GM19455 (cell line): ENCODE results near the gene CENPW.

Experiments used
- ATAC-seq: cut with Tn5 transposase; IDR thresholded peaks from one replicate; pipeline ENCODE4 v1.9.1; 2021; ENCODE audit not compliant: unreplicated experiment

The CENPW gene

DNA sequence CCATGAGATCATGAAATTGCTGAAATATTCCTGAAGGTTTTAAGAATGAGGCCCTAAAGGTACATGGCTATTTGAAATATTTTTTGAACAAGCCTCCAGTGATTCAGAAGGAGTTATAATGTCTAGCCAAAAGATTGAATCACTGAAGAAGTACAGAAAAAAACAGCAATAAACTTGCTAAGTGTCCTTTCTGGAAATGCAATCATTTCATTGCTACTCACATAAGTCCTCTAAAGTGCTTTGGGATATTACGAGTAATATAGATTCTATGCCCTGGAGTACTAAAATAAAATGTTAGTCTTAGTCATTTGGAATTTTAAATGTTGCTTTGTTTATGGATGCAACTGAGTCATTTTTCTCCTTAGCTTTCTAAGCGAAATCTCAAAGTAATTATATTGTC is 32.7 kb downstream of the CENPW start:
- no peak for ATAC-seq

DNA sequence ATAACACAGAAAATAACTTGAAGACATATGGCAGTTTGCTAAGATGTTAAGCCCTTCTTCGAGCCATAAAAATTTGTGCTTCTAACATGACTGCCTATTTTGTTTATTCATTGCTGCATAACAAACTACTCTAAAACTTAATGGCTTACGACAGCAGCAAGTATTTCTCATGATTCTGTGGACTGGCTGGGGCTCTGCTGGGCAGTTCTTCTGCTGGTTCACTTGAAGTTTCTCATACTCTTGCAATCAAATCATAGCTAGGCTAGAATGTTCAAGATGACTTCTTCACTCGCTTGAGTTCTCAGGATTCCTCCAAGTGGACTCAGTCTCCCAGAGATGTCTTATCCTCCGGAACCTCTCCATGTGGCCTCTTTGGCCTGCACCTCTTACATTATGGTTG is 33.4 kb downstream of the CENPW start:
- no peak for ATAC-seq

DNA sequence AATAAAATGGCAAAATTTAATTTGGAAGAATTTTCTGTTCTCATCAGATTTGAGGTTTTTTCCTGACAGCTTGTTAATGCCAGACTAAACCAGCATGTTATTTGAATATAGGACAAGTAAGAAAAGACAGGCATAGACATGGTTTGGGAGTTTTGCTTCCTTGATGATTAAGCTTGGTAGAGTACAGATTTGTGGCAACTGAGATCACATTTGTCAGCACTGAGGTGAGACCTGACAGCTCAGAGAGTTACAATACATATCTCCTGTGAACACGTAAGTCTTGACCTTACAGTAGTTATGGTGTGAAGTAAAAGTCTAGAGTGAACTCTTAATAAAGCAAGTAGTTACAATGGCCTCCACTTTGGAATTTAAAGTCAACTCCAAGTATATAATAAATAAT is 34.5 kb downstream of the CENPW start:
- ATAC-seq: no peak

DNA sequence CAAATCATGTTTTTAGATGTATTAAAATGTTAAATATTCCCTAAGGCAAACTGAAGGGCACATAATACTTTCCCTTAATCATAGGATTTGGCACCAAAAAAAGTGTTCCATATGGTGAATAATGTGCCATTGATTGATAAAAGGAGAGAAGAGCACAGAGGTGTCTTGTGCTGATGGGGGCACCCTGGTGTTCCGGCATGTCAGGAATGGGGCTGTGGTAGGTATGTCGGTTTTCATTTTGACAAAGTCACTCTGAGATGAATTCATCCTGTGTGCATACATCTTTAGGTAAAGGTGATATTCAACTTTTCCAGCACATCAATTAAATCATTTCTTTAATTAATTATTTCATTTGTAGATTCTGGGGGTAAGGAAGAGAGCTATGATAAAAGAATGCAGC is 36.8 kb downstream of the CENPW start:
- ATAC-seq: no peak

DNA sequence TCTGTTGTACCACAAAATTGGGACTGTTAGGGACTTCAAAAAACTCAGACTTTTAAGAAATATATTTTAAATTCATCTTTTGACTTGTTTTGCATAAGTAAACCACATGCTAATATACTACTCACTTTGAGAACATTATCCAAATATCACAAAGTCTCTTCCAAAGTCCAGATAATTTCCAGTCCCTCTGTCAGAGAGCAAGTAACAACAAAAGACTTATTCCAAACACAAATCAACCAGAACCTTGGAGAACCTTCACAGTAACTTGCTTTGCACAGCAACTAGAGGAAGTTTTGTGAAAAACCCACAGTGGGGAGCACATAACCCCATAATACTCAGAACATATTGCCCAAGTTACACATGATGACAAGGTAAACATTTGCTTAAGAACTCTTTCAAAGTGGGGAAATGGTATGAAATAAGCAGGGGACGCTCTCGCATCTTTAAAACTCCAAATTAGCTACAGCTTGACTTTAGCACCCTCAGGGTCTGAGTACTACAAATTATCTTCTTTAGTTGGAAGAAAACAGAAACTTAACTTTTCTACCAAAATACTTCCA is 37.8 kb downstream of the CENPW start:
- ATAC-seq: no peak

DNA sequence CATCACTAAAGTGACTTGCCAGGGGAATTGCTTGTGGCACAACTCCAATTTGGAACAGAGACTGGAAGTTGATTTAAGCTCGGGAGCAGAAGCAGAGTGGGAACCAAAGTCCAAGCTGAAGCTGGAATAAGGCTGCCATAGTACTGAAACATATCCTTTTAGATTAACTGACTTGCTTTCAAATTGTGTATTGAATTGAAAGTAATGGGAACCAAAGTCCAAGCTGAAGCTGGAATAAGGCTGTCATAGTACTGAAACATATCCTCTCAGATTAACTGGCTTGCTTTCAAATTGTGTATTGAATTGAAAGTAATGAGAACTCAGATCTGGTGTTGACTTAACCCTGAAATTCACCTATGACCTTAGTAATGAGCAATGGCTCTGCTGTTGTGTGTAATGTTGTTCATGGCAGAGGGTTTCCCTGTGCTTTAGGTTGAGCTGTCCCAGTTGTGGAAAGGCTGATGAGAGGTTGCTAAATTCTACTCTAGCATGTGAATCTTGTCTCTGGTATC is 40.2 kb downstream of the CENPW start:
- no peak for ATAC-seq

DNA sequence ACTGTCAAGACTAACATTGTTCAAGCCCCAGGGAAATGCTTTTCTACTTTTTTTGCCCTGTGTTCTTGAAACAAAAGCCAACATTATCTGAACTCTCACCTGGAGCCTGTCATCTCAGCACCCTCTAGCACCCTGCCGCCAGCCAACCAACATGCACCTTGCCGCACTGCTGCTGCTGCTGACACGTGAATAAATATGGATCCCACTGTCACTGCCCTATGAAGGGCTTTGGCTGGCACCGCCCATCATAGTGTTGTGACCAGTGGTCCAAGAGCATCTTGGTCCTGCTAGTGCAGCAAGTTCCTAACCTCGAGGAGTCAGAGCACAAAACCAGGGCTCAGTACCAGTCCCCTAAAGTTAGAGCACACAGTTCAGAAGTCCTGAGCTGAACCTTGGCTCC is 41.6 kb downstream of the CENPW start:
- no peak for ATAC-seq

DNA sequence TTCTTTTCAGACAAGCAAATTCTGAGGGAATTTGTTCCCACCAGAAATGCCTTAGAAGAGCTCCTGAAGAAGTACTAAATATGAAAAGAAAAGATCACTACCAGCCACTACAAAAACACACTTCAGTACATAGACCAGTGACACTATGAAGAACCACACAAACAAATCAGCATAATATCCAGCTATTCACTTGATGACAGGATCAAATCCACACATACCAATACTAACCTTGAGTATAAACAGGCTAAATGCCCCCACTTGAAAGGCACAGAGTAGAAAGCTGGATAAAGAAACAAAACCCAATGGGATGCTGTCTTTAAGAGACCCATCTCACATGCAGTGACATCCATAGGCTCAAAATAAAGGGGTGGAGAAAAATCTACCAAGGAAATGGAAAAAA is 43.3 kb downstream of the CENPW start:
- ATAC-seq: no peak

DNA sequence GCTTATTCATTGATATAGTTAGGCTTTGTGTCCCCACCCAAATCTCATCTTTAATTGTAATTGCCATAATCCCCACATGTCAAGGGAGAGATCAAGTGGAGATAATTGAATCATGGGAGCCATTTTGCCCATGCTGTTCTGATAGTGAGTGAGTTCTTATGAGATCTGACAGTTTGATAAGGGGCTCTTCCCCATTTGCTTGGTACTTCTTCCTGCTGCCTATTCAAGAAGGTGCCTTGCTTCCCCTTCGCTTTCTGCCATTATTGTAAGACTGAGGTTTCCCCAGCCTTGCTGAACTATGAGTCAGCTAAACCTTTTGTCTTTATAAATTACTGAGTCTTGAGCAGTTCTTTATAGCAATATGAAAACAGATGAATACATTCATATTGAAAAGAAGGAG is 45.6 kb downstream of the CENPW start:
- ATAC-seq: no peak

DNA sequence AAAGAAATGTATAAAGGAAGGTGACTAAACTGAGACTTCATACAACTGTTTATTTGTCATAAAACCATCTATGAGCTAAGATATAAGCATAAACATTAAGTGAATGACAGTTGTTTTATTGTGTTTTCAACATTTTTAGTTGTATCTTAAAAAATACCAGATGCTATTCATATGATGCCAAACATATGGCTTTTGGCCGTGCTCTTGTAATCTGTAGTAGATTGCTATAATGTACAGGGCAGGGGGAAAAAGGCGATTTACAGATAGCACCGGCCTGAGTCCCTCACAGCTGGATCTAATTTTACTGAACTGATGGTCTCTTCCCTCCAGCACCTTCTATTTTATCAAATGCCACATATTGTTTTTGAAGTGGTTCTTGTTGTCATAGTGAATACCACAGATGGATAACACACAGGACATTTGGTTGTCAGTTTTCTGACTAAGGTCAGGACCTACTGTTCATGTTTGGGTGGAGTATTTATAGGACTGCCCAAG is 48.2 kb downstream of the CENPW start:
- no peak for ATAC-seq

DNA sequence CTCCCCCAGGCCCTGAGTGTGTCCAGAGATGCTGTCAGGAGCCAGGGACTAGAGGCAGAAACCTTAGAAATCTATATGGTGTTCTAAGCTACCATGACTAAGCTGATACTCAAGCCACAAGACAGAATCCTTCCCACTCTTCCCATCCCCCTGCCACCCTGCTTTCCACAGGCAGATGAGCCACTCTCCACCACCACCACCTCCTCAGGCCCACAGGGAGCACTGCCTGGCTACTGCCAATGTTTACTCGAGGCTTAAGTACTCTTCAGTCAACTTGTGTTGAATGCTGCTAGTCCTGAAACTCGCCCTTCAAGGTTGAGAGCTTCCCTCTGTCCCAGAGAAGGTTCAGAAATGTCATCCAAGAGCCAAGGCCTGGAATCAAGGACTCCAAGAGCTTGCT is 56.2 kb downstream of the CENPW start:
- no peak for ATAC-seq
